ENCODE results near the gene DUSP23.
A peak's percentile ranks its signal among the peaks of the same experiment; 100 is the strongest.

The DUSP23 gene

GRCh38 chr1:159780583-159781582 is at the start of gene DUSP23:
TSS of gene DUSP23 (plus strand) at chr1:159780962. CDS start at chr1:159781101, 139 bp downstream.
- DNase-seq (ENCODE audit: low read depth), result peak; percentile 90

DNA sequence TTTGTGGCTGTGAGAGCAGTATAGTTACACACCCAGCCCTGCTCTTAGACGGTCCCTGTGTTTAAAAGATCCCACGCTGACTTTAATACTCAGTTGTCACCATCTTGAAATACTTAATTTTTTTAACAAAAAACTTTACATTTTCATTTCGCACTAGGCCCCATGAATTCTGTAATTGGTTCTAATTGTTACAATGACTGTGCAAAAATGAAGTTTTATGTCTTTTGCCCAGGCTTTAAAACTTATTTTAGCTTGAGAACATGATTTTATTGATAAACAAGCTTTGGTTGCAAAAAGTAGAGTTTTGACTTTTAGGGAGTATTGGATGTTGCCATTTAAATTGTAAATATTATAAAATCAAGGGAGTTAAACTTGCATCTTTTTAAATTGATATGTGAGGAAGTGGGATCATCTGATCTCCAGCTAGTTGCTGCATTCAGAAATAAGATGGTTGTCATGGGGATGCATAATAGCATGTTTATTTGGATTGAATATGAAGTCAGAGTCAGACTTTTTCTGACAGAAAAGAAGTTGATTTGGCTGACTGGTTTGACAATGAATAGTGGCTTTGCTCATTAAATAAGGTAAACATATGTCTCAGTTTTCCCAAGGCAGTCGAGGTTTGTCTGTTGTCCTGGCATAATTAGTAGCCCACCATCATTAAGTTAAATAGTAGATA is 43.4 kb upstream of the DUSP23 start:
- no peak for DNase-seq (ENCODE audit: low read depth)

- no peak for DNase-seq (ENCODE audit: low read depth)
Measured at GRCh38 chr1:159743651-159744410, 36.9 kb upstream of the DUSP23 start.

DNA sequence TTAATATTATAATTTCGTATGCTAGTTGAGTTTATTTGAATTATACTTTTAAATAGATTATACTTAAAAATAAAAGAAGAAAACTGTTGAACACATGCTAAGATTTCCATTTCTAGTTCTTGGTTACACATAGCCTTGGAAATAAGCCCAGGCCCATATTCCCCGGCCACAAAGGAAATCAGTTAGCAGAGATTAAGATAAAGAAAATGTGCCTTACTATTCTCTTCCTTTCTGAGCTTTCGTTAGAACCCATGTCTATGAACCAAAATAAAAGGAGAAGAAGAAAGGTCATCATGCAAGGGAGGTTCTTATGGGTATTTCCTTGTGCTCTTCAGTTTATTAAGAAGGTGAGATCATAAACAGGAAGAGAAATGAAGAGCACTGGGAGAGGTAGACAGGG is 34.1 kb upstream of the DUSP23 start:
- DNase-seq (ENCODE audit: low read depth), result no peak

GRCh38 chr1:159748370-159748769 is 32.4 kb upstream of the DUSP23 start:
- DNase-seq (ENCODE audit: low read depth), result no peak

DNA sequence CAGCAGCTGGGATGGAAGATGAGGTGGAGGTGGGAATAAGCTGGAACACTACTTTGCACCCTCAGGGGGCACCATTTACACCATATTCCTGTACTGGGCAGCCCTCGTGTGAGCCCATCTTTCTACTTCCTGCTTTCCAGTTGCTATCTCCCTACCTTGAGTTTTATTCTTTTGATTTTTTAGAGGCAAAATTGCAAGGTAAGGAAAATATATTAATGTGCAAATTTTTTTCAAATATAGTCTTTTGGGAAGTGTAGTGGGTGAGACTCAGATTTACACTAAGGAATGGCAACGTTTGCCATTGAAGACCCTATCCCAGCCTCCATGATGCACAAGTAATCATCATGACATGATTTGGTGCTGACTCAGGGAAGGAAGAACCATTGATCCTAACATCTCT is 31.1 kb upstream of the DUSP23 start:
- no peak for DNase-seq (ENCODE audit: low read depth)

- DNase-seq (ENCODE audit: low read depth), result no peak
Measured at GRCh38 chr1:159750621-159751020, 30.1 kb upstream of the DUSP23 start.

GRCh38 chr1:159751031-159751430 is 29.7 kb upstream of the DUSP23 start:
- no peak for DNase-seq (ENCODE audit: low read depth)

GRCh38 chr1:159752135-159752580 is 28.6 kb upstream of the DUSP23 start:
- no peak for DNase-seq (ENCODE audit: low read depth)

GRCh38 chr1:159753386-159753785 is 27.4 kb upstream of the DUSP23 start:
- no peak for DNase-seq (ENCODE audit: low read depth)

- DNase-seq (ENCODE audit: low read depth), result no peak
Measured at GRCh38 chr1:159755451-159756007, 25.2 kb upstream of the DUSP23 start.

DNA sequence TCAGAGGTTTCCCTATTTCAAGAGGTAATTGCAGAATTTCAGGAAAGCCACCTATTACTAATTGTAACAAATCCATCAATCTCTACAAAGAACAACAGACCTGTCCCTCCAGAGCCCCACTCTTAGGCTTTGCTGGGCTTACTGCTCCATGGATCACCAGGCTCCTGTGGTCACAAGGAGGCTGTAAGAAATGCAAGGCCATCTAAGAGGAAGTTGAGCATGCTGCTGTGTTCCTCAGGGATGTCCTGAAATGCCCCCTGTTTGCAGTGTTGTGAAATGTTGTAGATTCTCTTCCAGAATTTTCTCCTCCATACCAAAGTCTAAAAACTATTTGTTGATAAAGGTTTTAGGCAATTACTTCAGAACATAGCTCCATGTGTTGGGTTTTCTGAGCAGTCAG is 24.4 kb upstream of the DUSP23 start:
- no peak for DNase-seq (ENCODE audit: low read depth)

DNA sequence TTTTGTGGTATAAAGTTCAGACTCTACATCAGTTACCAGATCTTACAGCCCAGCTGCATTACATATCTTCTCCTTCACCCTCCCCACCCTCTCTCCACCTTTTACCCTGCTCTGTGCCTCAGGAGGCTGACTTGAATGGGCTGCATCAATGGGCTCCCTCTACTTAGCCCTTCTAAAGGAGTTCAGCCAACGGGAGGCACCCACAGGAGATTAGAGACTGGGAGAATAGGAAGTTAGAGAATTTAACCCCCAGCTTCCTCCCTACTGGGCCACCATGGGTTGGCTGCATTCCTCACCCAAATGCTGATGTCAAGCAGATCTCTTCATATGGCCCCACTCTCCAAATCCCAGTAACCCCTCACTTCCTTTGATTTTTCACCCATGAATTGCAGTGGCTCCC is 17.1 kb upstream of the DUSP23 start:
- no peak for DNase-seq (ENCODE audit: low read depth)

GRCh38 chr1:159765806-159766205 is 15.0 kb upstream of the DUSP23 start:
- no peak for DNase-seq (ENCODE audit: low read depth)

DNA sequence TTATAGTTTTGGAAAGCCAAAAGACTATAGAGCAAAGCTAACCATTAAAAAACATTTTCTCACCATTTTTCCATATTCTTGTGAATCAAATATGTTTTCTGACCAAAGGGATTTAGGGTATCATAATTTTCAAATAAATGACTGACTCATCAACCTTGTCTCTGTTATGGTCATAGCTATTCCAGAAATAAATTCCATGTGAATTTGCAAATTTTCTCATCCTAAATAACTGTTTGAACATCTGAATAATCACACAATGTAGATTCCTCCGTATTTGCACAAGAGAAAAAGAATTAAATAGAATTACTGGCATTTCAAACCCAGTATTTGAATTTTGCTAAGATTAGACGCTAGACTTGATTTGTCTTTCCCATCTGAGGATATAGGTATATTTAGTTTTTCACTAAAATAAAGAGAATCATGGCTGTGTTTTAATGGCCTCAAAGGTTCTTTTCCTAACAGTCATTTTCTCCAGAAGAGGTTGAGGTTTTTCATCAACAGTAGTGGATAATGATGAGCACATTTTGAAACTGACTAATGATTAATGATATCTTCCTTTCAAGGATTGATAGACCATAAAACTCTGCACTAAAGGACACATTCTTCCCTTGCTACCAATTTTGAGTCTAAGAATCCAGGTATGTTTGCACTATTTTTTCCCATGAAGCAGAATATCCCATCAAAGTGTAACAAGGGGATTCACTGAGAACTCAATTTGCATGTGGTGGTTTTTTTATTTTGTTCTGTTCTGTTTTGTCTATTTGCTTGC is 9.5 kb upstream of the DUSP23 start:
- DNase-seq (ENCODE audit: low read depth), result no peak

DNA sequence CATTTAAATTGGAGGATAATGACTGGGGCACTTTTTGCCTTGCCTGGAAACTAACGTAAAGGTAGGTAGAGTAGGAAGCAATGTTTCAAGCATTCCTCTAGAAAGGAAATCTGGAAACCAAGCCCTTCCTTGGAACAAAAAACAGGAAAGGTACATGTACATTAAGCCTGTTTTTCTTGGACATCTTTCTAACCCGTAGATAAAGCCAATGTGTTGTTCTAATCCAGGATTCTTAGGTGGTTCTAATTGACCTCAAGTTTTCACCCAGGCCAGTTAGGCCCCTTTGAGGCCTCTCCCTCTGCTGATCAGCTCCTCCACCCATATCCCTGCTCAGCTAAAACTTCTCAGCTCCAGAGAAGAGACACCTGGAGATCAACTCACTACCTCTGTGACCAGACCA is 6.3 kb upstream of the DUSP23 start:
- DNase-seq (ENCODE audit: low read depth), result no peak

- no peak for DNase-seq (ENCODE audit: low read depth)
Measured at GRCh38 chr1:159775716-159776115, 5.0 kb upstream of the DUSP23 start.

DNA sequence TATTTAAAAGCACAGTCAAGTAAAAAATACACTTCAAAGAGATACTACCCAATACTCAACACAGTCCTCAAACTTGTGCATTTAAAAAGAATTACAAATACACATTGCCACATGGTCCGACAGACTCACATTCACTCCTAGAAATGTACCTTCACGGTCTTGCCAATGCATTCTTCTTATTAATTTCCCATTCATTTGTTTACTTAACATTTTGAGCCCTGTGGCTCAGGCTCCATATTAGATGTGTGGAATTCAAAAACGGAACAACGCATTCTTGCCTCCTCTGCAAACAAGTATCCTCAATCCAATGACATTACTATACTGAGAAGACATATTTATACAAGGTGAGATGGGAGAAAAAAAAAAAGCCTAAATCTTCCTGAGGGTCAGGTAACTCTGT is 2.5 kb upstream of the DUSP23 start:
- no peak for DNase-seq (ENCODE audit: low read depth)

DNA sequence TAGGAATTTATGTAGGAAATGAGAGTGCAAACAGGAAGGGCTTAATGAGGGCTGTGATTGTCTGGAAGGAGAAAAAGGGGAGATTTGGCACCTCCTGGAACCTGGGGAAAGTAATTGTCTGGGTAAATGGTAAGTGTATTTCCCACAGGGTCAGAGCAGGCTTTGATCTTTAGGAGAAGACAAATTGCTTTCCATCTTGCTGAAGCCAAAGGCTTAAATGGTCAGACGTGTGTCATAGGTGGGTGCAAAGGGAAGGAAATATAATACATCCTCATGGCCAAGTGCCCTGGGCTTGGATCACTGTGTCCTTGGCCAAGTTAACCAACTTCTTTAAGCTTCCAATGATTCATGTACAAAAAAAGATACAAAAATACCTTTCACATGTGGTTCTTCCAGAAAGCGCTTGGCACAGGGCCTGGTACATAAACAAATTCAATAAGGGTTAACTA is 1.3 kb upstream of the DUSP23 start:
- DNase-seq (ENCODE audit: low read depth), result no peak

- DNase-seq (ENCODE audit: low read depth), result no peak
Measured at GRCh38 chr1:159781992-159782391, 1.2 kb downstream of the DUSP23 start.

DNA sequence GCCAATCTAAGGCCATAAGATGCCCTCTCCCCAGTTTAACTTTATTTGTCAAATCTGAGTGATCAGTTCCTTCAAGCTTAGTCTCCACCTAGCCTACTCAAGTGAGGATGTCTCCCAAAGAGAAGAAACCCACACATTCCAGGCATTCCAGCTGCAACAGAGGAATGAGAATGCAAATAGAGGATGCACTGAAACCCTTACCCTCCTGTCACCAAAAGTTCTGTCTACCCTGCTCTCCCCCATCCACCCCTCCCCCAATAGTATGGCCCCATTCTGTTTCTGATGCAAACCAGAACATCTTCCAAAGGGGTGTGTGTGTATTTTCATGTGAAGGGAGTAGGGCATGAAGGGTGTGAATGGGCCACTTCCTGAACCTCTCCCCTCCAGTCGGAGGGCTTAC is 3.0 kb downstream of the DUSP23 start:
- DNase-seq (ENCODE audit: low read depth), result no peak

Measured in stimulated activated CD8-positive, alpha-beta memory T cell treated with anti-CD3 and anti-CD28 coated beads, Interleukin-12 subunit alpha, Interleukin-12 subunit beta, amount 100 ng/mL, for 1 hour (primary cell).